ENCODE data around the gene TRAK2.

GRCh38 chr2:201444746-201445465 lies 6.4 kb downstream of the TRAK2 start:
- no peak for TF ChIP-seq POLR2A (IDR thresholded peaks at IDR 0.05; ENCODE audit: low read length)
- TF ChIP-seq GATA1 (IDR thresholded peaks at IDR 0.05; ENCODE audit: low read depth, low read length), result no peak

Measured in erythroblast (primary cell).